ENCODE results near the gene VPREB1.

GRCh38 chr22:22197993-22198402 lies 46.6 kb upstream of the VPREB1 start:
- TF ChIP-seq CTCF (conservative IDR thresholded peaks at IDR 0.05 in 1 of 2, IDR thresholded peaks at IDR 0.05 in 1 of 2; ENCODE audit: low read depth in 1 of 2, low read length in 2 of 2) (no peak), EZH2 (IDR thresholded peaks at IDR 0.05; ENCODE audit: low read length, missing control alignments) (no peak)

Data from fibroblast of lung (primary cell).